ENCODE results near the gene EXOG.

DNA sequence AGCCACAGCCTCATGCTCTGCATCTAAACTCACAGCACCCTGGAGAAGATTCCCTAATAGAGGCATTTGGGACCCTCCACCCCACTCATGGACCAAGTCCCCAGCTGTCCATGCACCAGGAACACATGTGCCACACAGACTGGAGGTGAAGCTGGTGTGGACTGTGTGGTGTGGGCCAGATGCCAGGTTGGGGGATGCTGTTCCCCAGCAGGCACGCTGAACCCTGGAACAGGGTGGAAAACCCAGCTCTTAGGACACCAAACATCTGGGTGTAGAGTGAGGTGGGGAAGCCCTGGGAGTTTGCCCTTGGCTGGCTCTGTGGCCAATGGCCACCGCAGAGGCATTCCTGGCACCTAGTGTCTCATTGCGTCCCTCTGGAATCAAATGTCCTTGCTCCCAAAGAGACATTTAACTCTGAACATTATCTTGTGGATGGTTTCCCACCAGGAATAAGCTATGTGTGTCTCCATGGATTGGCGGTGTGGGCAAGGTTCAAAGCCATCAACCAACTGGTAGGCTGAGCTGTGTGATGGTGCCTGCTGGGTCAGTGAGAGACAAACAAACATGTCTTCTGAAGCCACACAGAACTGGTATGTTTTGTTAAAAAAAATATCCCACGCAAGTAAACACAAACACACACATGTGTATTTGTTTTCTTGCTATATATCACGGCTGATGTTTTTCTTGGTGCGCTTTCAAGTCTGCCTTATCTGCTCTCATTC, 65.0 kb downstream of the EXOG start:
- TF ChIP-seq POLR2A (IDR thresholded peaks at IDR 0.05; ENCODE audit: low read length) (no peak), GATA1 (IDR thresholded peaks at IDR 0.05; ENCODE audit: low read depth, low read length) (no peak)

Measured in erythroblast (primary cell).